ENCODE measurements around the gene AMOTL1.

AMOTL1 gene

GRCh38 chr11:94757037-94757735 is 11.0 kb upstream of the AMOTL1 start:
- H3K36me3 ChIP-seq: peaks cover 3% of the 10 kb centered on the region; the same call in 1 of the 2 replicates
- no peaks in the 10 kb centered on the region for H3K9me3 ChIP-seq (ENCODE audit: severe bottlenecking)
- H3K27me3 ChIP-seq (ENCODE audit: insufficient read depth, low read depth, severe bottlenecking): no peaks in the 10 kb centered on the region
- no peak for TF ChIP-seq CTCF (IDR thresholded peaks at IDR 0.05; ENCODE audit: low read depth, low read length)
- H3K4me3 ChIP-seq (ENCODE audit: low read depth, low read length): no peak overlapping the region
- peak overlapping the region; percentile 13; the same call in 1 of the 2 replicates for H3K27ac ChIP-seq
- peak; percentile 44 for DNase-seq

GRCh38 chr11:94758666-94759065 is 9.5 kb upstream of the AMOTL1 start:
- no peak overlapping the region for H3K4me3 ChIP-seq (ENCODE audit: low read depth, low read length)
- no peak for TF ChIP-seq CTCF (IDR thresholded peaks at IDR 0.05; ENCODE audit: low read depth, low read length)
- H3K9me3 ChIP-seq (ENCODE audit: severe bottlenecking): no peaks in the 10 kb centered on the region
- no peak overlapping the region for H3K27ac ChIP-seq
- no peak for DNase-seq
- H3K36me3 ChIP-seq: peaks cover 3% of the 10 kb centered on the region; the same call in 1 of the 2 replicates
- H3K27me3 ChIP-seq (ENCODE audit: insufficient read depth, low read depth, severe bottlenecking): no peaks in the 10 kb centered on the region

GRCh38 chr11:94759522-94759921 is 8.6 kb upstream of the AMOTL1 start:
- Histone ChIP-seq H3K27ac (no peak overlapping the region), H3K4me3 (ENCODE audit: low read depth, low read length) (no peak overlapping the region), H3K27me3 (ENCODE audit: insufficient read depth, low read depth, severe bottlenecking) (no peaks in the 10 kb centered on the region), H3K36me3 (no peaks in the 10 kb centered on the region), H3K9me3 (ENCODE audit: severe bottlenecking) (no peaks in the 10 kb centered on the region)
- no peak for TF ChIP-seq CTCF (IDR thresholded peaks at IDR 0.05; ENCODE audit: low read depth, low read length)
- no peak for DNase-seq

GRCh38 chr11:94760296-94760695 is 7.9 kb upstream of the AMOTL1 start:
- TF ChIP-seq CTCF (IDR thresholded peaks at IDR 0.05; ENCODE audit: low read depth, low read length): no peak
- Histone ChIP-seq H3K4me3 (ENCODE audit: low read depth, low read length) (no peak overlapping the region), H3K27ac (no peak overlapping the region), H3K9me3 (ENCODE audit: severe bottlenecking) (no peaks in the 10 kb centered on the region), H3K36me3 (no peaks in the 10 kb centered on the region), H3K27me3 (ENCODE audit: insufficient read depth, low read depth, severe bottlenecking) (no peaks in the 10 kb centered on the region)
- DNase-seq: no peak

DNA sequence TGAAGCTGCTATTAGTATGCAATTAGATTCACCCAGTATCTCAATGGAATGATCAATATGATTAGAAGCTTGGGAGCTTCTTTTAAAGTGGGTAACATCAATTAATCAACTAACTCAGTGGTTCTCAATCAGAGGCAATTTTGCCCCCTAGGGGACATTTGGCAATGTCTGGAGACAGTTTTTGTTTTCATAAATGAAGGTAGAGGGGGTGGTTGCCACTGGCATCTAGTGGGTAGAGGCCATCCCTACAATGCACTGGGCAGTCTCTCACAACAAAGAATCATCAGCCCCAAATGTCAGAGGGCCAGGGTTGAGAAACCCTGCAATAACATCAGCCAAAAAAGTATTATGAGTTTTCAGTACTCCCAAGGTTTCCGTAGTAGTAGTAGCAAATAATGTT is 5.9 kb upstream of the AMOTL1 start:
- Histone ChIP-seq H3K36me3 (no peaks in the 10 kb centered on the region), H3K27me3 (ENCODE audit: insufficient read depth, low read depth, severe bottlenecking) (no peaks in the 10 kb centered on the region), H3K9me3 (ENCODE audit: severe bottlenecking) (no peaks in the 10 kb centered on the region), H3K27ac (no peak overlapping the region), H3K4me3 (ENCODE audit: low read depth, low read length) (no peak overlapping the region)
- peak; percentile 34; the same call in 1 of the 2 replicates for TF ChIP-seq CTCF (IDR thresholded peaks at IDR 0.05; ENCODE audit: low read depth, low read length)
- peak; percentile 28 for DNase-seq

DNA sequence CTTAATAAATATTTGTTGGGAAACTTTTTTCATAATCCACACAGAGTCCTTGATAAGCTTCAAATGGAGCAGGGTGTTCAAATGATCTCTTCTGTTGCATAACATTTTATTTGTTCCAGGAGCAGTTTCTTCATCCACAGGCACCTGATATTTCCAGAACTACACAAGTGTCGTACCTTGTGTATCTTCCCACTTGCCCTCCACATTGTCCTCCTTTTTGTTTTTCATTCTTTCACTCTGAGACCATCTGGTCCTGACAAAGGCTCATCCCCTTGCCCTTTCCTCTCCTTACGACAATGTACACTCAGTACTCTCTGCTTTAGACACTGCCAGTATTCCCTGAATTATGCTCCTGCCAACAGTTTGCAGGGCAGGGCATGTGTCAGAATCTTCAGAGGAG is 5.2 kb upstream of the AMOTL1 start:
- TF ChIP-seq CTCF (IDR thresholded peaks at IDR 0.05; ENCODE audit: low read depth, low read length): no peak

More for the DNA sequence above, 5.2 kb upstream of the AMOTL1 start:
- Histone ChIP-seq H3K27ac (no peak overlapping the region), H3K36me3 (no peaks in the 10 kb centered on the region), H3K9me3 (ENCODE audit: severe bottlenecking) (no peaks in the 10 kb centered on the region), H3K27me3 (ENCODE audit: insufficient read depth, low read depth, severe bottlenecking) (no peaks in the 10 kb centered on the region), H3K4me3 (ENCODE audit: low read depth, low read length) (no peak overlapping the region)
- no peak for DNase-seq
